ENCODE data around the gene FUBP3.

FUBP3 gene

GRCh38 chr9:130609163-130609562 is 29.8 kb downstream of the FUBP3 start:
- DNase-seq = no peak

GRCh38 chr9:130610862-130611707 is 31.7 kb downstream of the FUBP3 start:
- no peak for DNase-seq

GRCh38 chr9:130616451-130616850 is 37.1 kb downstream of the FUBP3 start:
- DNase-seq = peak; percentile 21

- DNase-seq = no peak
Observed at GRCh38 chr9:130623466-130623865, 44.1 kb downstream of the FUBP3 start.

- DNase-seq = no peak
Observed at GRCh38 chr9:130624154-130624553, 44.8 kb downstream of the FUBP3 start.

- DNase-seq = peak; percentile 38
Observed at GRCh38 chr9:130626249-130626996, 47.0 kb downstream of the FUBP3 start.

- no peak for DNase-seq
Observed at GRCh38 chr9:130627051-130627450, 47.7 kb downstream of the FUBP3 start.

GRCh38 chr9:130627896-130628792 is 48.8 kb downstream of the FUBP3 start:
- no peak for DNase-seq

GRCh38 chr9:130629443-130630070 is 50.2 kb downstream of the FUBP3 start:
- no peak for DNase-seq

- no peak for DNase-seq
Observed at GRCh38 chr9:130630071-130630450, 50.7 kb downstream of the FUBP3 start.

GRCh38 chr9:130630506-130631330 is 51.3 kb downstream of the FUBP3 start:
- DNase-seq = no peak

GRCh38 chr9:130631331-130632080 is 52.1 kb downstream of the FUBP3 start:
- no peak for DNase-seq

GRCh38 chr9:130632081-130632710 is 52.8 kb downstream of the FUBP3 start:
- no peak for DNase-seq

- DNase-seq = no peak
Observed at GRCh38 chr9:130632841-130633240, 53.5 kb downstream of the FUBP3 start.

GRCh38 chr9:130633336-130634190 is 54.2 kb downstream of the FUBP3 start:
- no peak for DNase-seq

GRCh38 chr9:130634191-130634768 is 54.9 kb downstream of the FUBP3 start:
- no peak for DNase-seq

- no peak for DNase-seq
Observed at GRCh38 chr9:130634801-130635200, 55.4 kb downstream of the FUBP3 start.

GRCh38 chr9:130635306-130635705 is 55.9 kb downstream of the FUBP3 start:
- no peak for DNase-seq

All from hematopoietic multipotent progenitor cell treated with erythropoietin and hydrocortisone succinate and interleukin-3 and kit ligand, for 8 days (in vitro differentiated cells).